ENCODE results near the gene PID1. TPM values are rescaled to one million over a fixed set of nuclear protein-coding genes. Genes with fewer than 3 reads are reported as not detected.
A peak's percentile ranks its signal among the peaks of the same experiment; 100 is the strongest.

The PID1 gene
- total RNA-seq: 10 to 100 TPM; 13.3 to 52.0 TPM
- 10 to 100 TPM; 40.3 to 51.0 TPM for polyA plus RNA-seq

GRCh38 chr2:229270551-229271410 lies at the start of gene PID1:
Gene PID1, minus strand, starts transcription at chr2:229271287. Its CDS starts 244 bp downstream, at chr2:229271043.
- DNase-seq (ENCODE audit: low spot score): no peak
- no peaks in the 10 kb centered on the region for H3K36me3 ChIP-seq (ENCODE audit: control insufficient read depth in 4 of 4, insufficient read depth in 3 of 4, low read depth in 1 of 4, low read length in 3 of 4)
- peak within 1 kb of the TSS; percentile 82 to 99 (median 88) for H3K4me3 ChIP-seq (ENCODE audit: low read depth in 1 of 3, low read length in 3 of 3)
- H3K4me1 ChIP-seq (ENCODE audit: control insufficient read depth in 4 of 4, insufficient read depth in 4 of 4, low read length in 3 of 4): peaks cover 2 to 47% (median 30%) of the 10 kb centered on the region in 4 donors
- peak within 1 kb of the TSS; percentile 87 to 90 for H3K27ac ChIP-seq (ENCODE audit: low read depth in 1 of 2, low read length in 2 of 2)
- WGBS: 2% methylated on average over 68 of the region's 68 CpGs
- TF ChIP-seq EGR1 (IDR thresholded peaks at IDR 0.05; ENCODE audit: low read depth in 2 of 2): no peak
- peak; percentile 60 for TF ChIP-seq ATF3 (IDR thresholded peaks at IDR 0.05)
- no peak for TF ChIP-seq GABPA (IDR thresholded peaks at IDR 0.05 in 1 of 2, conservative IDR thresholded peaks at IDR 0.05 in 1 of 2)
- TF ChIP-seq TAF1 (conservative IDR thresholded peaks at IDR 0.05): no peak
- TF ChIP-seq HNF4G (IDR thresholded peaks at IDR 0.05): no peak
- TF ChIP-seq SP1 (IDR thresholded peaks at IDR 0.05): no peak
- peak; percentile 4 for TF ChIP-seq REST (IDR thresholded peaks at IDR 0.05)
- no peak for TF ChIP-seq RAD21 (IDR thresholded peaks at IDR 0.05)
- TF ChIP-seq CTCF (IDR thresholded peaks at IDR 0.05; ENCODE audit: low read depth, low read length, missing input control): no peak
- no peak for TF ChIP-seq NR2F2 (IDR thresholded peaks at IDR 0.05)
- TF ChIP-seq YY1 (IDR thresholded peaks at IDR 0.05): no peak
- peak in 1 of 2 donors; percentile 8 for TF ChIP-seq HNF4A (conservative IDR thresholded peaks at IDR 0.05)
- no peak for TF ChIP-seq JUND (IDR thresholded peaks at IDR 0.05)
- H3K27me3 ChIP-seq (ENCODE audit: control insufficient read depth in 4 of 4, insufficient read depth in 4 of 4, low read length in 3 of 4): no peaks in the 10 kb centered on the region
- H3K9ac ChIP-seq (ENCODE audit: low read depth in 1 of 2, low read length in 2 of 2): peak within 1 kb of the TSS; percentile 82 to 94
- no peaks in the 10 kb centered on the region for H3K9me3 ChIP-seq (ENCODE audit: control insufficient read depth in 4 of 4, low read length in 3 of 4)

GRCh38 chr2:229319558-229319957 lies 48.5 kb upstream of the PID1 start:
- no peaks in the 10 kb centered on the region for H3K4me1 ChIP-seq (ENCODE audit: control insufficient read depth in 4 of 4, insufficient read depth in 4 of 4, low read length in 3 of 4)
- H3K36me3 ChIP-seq (ENCODE audit: control insufficient read depth in 4 of 4, insufficient read depth in 3 of 4, low read depth in 1 of 4, low read length in 3 of 4): no peaks in the 10 kb centered on the region
- no peak overlapping the region for H3K27ac ChIP-seq (ENCODE audit: low read depth in 1 of 2, low read length in 2 of 2)
- H3K9ac ChIP-seq (ENCODE audit: low read depth in 1 of 2, low read length in 2 of 2): no peak overlapping the region
- TF ChIP-seq ATF3 (IDR thresholded peaks at IDR 0.05) (no peak), CTCF (IDR thresholded peaks at IDR 0.05; ENCODE audit: low read depth, low read length, missing input control) (no peak), NR2F2 (IDR thresholded peaks at IDR 0.05) (no peak)
- no peaks in the 10 kb centered on the region for H3K27me3 ChIP-seq (ENCODE audit: control insufficient read depth in 4 of 4, insufficient read depth in 4 of 4, low read length in 3 of 4)
- no peaks in the 10 kb centered on the region for H3K9me3 ChIP-seq (ENCODE audit: control insufficient read depth in 4 of 4, low read length in 3 of 4)
- 86% methylated on average over 3 of the region's 3 CpGs for WGBS
- no peak for DNase-seq (ENCODE audit: low spot score)
- H3K4me3 ChIP-seq (ENCODE audit: low read depth in 1 of 3, low read length in 3 of 3): no peak overlapping the region
